ENCODE measurements around the gene ARPC4.

DNA sequence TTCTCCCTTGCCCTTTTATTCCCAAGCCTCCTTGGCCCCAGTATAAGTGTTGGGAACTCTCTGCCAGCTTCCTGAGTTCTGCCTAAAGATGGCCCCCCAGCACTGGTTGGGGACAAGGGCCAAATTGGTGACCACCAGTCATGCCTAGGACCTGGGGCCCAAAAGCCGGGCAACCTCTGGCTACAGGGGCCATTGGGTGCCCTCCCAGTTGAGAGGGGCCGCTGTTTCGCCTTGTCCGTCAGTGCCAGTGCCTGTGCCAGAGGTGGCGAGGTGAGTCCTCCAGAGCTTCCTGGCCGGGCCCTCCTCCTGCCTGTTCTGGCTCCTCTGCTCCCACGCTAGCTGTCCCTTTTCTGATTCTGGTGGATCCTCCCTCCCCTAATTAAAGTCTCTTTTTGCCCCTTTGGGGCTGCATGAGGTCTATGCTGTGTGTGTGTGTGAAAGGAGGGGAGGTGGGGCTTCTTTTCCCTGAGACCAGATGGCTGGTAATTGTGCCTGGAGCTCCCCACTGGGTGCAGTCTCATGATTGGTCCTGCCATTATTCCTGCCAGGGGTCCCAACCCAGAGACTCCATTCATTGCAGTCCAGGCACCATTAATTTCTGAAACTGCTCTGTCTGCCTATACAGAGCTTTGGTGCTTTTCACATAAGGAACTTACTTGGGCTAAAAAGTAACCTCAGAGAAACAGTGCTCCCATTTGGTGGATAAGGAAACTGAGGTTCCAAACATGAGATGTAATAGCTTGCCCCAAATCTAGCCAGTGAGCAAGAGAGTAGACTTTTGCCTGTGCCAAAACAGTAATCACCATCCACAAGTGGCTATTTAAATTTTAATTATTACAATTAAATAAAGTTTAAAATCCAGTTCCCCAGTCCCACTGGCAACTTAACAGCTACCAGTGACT lies 14.1 kb downstream of the ARPC4 start:
- no peak for TF ChIP-seq POLR2A (IDR thresholded peaks at IDR 0.05)
- TF ChIP-seq, protein P1, sequence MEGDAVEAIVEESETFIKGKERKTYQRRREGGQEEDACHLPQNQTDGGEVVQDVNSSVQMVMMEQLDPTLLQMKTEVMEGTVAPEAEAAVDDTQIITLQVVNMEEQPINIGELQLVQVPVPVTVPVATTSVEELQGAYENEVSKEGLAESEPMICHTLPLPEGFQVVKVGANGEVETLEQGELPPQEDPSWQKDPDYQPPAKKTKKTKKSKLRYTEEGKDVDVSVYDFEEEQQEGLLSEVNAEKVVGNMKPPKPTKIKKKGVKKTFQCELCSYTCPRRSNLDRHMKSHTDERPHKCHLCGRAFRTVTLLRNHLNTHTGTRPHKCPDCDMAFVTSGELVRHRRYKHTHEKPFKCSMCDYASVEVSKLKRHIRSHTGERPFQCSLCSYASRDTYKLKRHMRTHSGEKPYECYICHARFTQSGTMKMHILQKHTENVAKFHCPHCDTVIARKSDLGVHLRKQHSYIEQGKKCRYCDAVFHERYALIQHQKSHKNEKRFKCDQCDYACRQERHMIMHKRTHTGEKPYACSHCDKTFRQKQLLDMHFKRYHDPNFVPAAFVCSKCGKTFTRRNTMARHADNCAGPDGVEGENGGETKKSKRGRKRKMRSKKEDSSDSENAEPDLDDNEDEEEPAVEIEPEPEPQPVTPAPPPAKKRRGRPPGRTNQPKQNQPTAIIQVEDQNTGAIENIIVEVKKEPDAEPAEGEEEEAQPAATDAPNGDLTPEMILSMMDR (IDR thresholded peaks at IDR 0.05): no peak
